HCT116 (cell line): ENCODE measurements around the gene TRIM13.

ENCODE experiments used
- ATF3 ChIP-seq: IDR thresholded peaks from 2 replicates; pipeline ENCODE4 v1.6.1; 2012
- CTCF ChIP-seq, 3 experiments: fragments of 200-600 bp in 1 of 3; sonication (generic) in 1 of 3; IDR thresholded peaks in 2 of 3; conservative IDR thresholded peaks in 1 of 3; 2 replicates each; pipeline ENCODE4 v1.5.1; 2012 to 2017; ENCODE audit warnings: low read depth in 2 of 3, low read length in 2 of 3, antibody characterized with exemption in 1 of 3, borderline replicate concordance in 1 of 3, control low read depth in 1 of 3, mild to moderate bottlenecking in 1 of 3, mixed read lengths in 1 of 3, mixed run types in 1 of 3, moderate library complexity in 1 of 3; ENCODE audit not compliant: insufficient read depth in 1 of 3
- EZH2 ChIP-seq: fragments of 200-600 bp; sonication (generic); IDR thresholded peaks from 2 replicates; pipeline ENCODE4 v1.6.1; 2017; ENCODE audit warnings: antibody characterized with exemption, mixed run types
- EZH2phosphoT487 ChIP-seq: fragments of 200-600 bp; IDR thresholded peaks from 2 replicates; pipeline ENCODE4 v1.6.1; 2018; ENCODE audit warnings: antibody characterized with exemption, borderline replicate concordance
- POLR2A ChIP-seq: IDR thresholded peaks from 2 replicates; pipeline ENCODE4 v1.7.0; 2011; ENCODE audit warnings: borderline replicate concordance; ENCODE audit not compliant: insufficient read depth, insufficient read length; ENCODE audit errors: extremely low read depth
- POLR2AphosphoS5 ChIP-seq: IDR thresholded peaks from 2 replicates; pipeline ENCODE4 v1.6.1; 2011; ENCODE audit warnings: mild to moderate bottlenecking, low read depth, low read length, moderate library complexity
- SP1 ChIP-seq: IDR thresholded peaks from 2 replicates; pipeline ENCODE4 v1.6.1; 2012; ENCODE audit warnings: low read depth
- ZBTB33 ChIP-seq: IDR thresholded peaks from 2 replicates; pipeline ENCODE4 v1.6.1; 2011; ENCODE audit warnings: mild to moderate bottlenecking, low read length, moderate library complexity; ENCODE audit not compliant: insufficient replicate concordance; ENCODE audit errors: extremely low read depth

GRCh38 chr13:50033725-50034124 is 36.9 kb downstream of the TRIM13 start:
- TF ChIP-seq EZH2 (no peak), CTCF (IDR thresholded peaks at IDR 0.05 in 2 of 3, conservative IDR thresholded peaks at IDR 0.05 in 1 of 3; ENCODE audit: borderline replicate concordance in 1 of 3, insufficient read depth in 1 of 3, low read depth in 2 of 3, low read length in 2 of 3) (no peak), POLR2A (no peak), SP1 (no peak), ZBTB33 (no peak), EZH2phosphoT487 (no peak), POLR2AphosphoS5 (no peak), ATF3 (no peak)
